AG04450 (cell line): ENCODE measurements around the gene BANF2. TPM values are rescaled to one million over a fixed set of nuclear protein-coding genes. Genes with fewer than 3 reads are reported as not detected.

ENCODE experiments used
- CTCF ChIA-PET: fragments of 300-600, 350-600 bp; formaldehyde crosslinking; extraction: SDS; loops from one replicate; lab custom pipeline; 2022; ENCODE audit warnings: antibody characterized with exemption, inconsistent platforms; lab: Charles Lee
- POLR2A ChIA-PET: fragments of 350-600 bp; formaldehyde crosslinking; extraction: SDS; loops from one replicate; lab custom pipeline; 2021; ENCODE audit warnings: antibody characterized with exemption, inconsistent platforms; lab: Yijun Ruan, JAX
- DNase-seq: peaks from one replicate; pipeline ENCODE4 v3.0.0-alpha.2; 2011; ENCODE audit warnings: low read depth, low spot score
- H3K27ac ChIP-seq: one replicate; pipeline ENCODE4 v1.5.1; 2012; ENCODE audit warnings: low read depth, low read length, control low read depth
- H3K27me3 ChIP-seq: one replicate; pipeline ENCODE4 v1.6.0; 2012; ENCODE audit warnings: low read length; ENCODE audit not compliant: control insufficient read depth, insufficient read depth
- H3K4me3 ChIP-seq: 2 replicates; pipeline ENCODE4 v1.5.1; 2011; ENCODE audit warnings: mild to moderate bottlenecking, low read depth, low read length, control low read depth
- H3K9me3 ChIP-seq: 2 replicates; pipeline ENCODE4 v1.5.1; 2012; ENCODE audit warnings: low read length; ENCODE audit not compliant: control insufficient read depth, insufficient read depth
- polyA plus RNA-seq: library from polyadenylated mRNA; depleted of rRNA; stranded (reverse); fragments of >200 nt; gene quantifications from 2 replicates; pipeline ENCODE4 v1.2.3, GENCODE V29; 2011
- TF ChIP-seq, protein P1 (sequence below): IDR thresholded peaks from 2 replicates; pipeline ENCODE4 v1.5.1; 2011; ENCODE audit warnings: low read depth, low read length, control low read depth, inconsistent platforms

Gene BANF2
- polyA plus RNA-seq, 1 experiment, result not detected

DNA sequence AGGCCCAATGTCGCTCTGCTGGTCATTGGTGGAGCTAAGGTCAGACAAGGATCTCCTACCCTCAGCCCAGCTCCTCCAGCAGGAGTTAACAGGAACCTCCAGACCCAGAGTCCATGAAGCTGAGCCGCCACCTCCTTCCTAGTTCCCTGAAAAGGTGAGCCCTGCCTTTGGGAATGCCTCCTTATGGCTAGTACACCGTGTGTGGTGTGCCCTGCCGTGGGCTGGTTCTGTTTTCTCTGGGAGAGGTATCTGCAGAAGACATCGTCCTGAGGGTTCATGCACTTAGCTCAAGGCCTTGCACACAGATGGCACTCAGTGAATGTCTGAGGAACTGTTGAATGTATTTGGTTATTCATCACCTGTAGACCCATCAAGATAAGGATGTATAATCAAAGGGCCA is 15.3 kb downstream of the BANF2 start:
- Histone ChIP-seq H3K9me3 (no peaks in the 10 kb centered on the region), H3K27ac (no peak overlapping the region), H3K4me3 (no peak overlapping the region), H3K27me3 (no peaks in the 10 kb centered on the region)
- ChIA-PET POLR2A (interaction anchor here (1.4 kb wide), 1 partner anchor 32 kb away, joined by 7 read pairs; the partner anchor contains the start of gene RRBP1), CTCF (no interaction called here)
- TF ChIP-seq, protein P1, sequence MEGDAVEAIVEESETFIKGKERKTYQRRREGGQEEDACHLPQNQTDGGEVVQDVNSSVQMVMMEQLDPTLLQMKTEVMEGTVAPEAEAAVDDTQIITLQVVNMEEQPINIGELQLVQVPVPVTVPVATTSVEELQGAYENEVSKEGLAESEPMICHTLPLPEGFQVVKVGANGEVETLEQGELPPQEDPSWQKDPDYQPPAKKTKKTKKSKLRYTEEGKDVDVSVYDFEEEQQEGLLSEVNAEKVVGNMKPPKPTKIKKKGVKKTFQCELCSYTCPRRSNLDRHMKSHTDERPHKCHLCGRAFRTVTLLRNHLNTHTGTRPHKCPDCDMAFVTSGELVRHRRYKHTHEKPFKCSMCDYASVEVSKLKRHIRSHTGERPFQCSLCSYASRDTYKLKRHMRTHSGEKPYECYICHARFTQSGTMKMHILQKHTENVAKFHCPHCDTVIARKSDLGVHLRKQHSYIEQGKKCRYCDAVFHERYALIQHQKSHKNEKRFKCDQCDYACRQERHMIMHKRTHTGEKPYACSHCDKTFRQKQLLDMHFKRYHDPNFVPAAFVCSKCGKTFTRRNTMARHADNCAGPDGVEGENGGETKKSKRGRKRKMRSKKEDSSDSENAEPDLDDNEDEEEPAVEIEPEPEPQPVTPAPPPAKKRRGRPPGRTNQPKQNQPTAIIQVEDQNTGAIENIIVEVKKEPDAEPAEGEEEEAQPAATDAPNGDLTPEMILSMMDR, result no peak
- no peak for DNase-seq

GRCh38 chr20:17716331-17716730 is 16.6 kb downstream of the BANF2 start:
- no peak overlapping the region for H3K4me3 ChIP-seq
- TF ChIP-seq, protein P1, result no peak
- no peak overlapping the region for H3K27ac ChIP-seq
- DNase-seq, result no peak
- no peaks in the 10 kb centered on the region for H3K27me3 ChIP-seq
- ChIA-PET CTCF (no interaction called here), POLR2A (no interaction called here)
- H3K9me3 ChIP-seq, result no peaks in the 10 kb centered on the region

DNA sequence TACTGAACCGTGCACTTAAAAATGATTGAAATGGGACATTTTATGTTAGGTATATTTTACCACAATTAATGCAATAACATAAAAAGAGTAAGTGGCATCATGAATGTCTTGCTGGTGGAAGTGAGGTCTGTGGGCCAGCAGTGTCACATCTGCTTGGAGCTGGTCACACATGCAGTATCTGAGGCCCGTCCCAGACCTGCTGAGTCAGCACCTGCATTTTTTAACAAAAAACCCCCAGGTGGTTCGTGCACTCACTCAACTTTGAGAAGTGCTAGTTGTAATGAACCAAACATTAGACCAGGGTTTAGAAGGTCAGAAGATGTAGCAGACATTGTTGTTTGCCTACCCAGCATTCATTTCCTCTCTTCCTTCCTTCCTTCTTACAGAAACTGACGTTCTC is 21.0 kb downstream of the BANF2 start:
- Histone ChIP-seq H3K9me3 (no peaks in the 10 kb centered on the region), H3K27me3 (peaks cover 14% of the 10 kb centered on the region), H3K4me3 (no peak overlapping the region), H3K27ac (no peak overlapping the region)
- CTCF ChIA-PET, result no interaction called here
- no peak for DNase-seq
- TF ChIP-seq, protein P1, result no peak
- POLR2A ChIA-PET, result no interaction called here

GRCh38 chr20:17721802-17722486 is 22.2 kb downstream of the BANF2 start:
- Histone ChIP-seq H3K4me3 (no peak overlapping the region), H3K27ac (no peak overlapping the region), H3K27me3 (peaks cover 16% of the 10 kb centered on the region), H3K9me3 (no peaks in the 10 kb centered on the region)
- DNase-seq, result no peak
- POLR2A ChIA-PET, result no interaction called here
- CTCF ChIA-PET, result no interaction called here
- TF ChIP-seq, protein P1, result peak; percentile 30; the same call in 1 of the 2 replicates

- H3K27ac ChIP-seq, result no peak overlapping the region
These were observed 22.9 kb downstream of the BANF2 start for GRCh38 chr20:17722493-17723300.

More at GRCh38 chr20:17722493-17723300, 22.9 kb downstream of the BANF2 start:
- H3K4me3 ChIP-seq, result no peak overlapping the region
- DNase-seq, result no peak
- CTCF ChIA-PET, result interaction anchor here (1.1 kb wide), 1 partner anchor 67 kb away, joined by 3 read pairs; no protein-coding TSS in a partner anchor
- H3K27me3 ChIP-seq, result peaks cover 18% of the 10 kb centered on the region
- POLR2A ChIA-PET, result no interaction called here
- no peaks in the 10 kb centered on the region for H3K9me3 ChIP-seq
- TF ChIP-seq, protein P1, result no peak
